Activated CD8-positive, alpha-beta memory T cell treated with anti-CD3 and anti-CD28 coated beads for 24 hours (primary cell): ENCODE measurements around the gene BRD3OS.
"Not testable (repeated sequence)": the region's sequence is repeated elsewhere in the genome, so short reads cannot be mapped to it uniquely, and the experiment has no call there.

Source experiments
- DNase-seq: peaks from one replicate; pipeline ENCODE4 v3.0.0-alpha.2; 2020

Gene BRD3OS

GRCh38 chr9:134024828-134025605 lies at the start of gene BRD3OS:
BRD3OS (plus strand) TSS chr9:134025481; CDS start chr9:134026748, 1,267 bp downstream.
- DNase-seq = peak; percentile 91

GRCh38 chr9:133975511-133975910 lies 49.8 kb upstream of the BRD3OS start:
- no peak for DNase-seq

DNA sequence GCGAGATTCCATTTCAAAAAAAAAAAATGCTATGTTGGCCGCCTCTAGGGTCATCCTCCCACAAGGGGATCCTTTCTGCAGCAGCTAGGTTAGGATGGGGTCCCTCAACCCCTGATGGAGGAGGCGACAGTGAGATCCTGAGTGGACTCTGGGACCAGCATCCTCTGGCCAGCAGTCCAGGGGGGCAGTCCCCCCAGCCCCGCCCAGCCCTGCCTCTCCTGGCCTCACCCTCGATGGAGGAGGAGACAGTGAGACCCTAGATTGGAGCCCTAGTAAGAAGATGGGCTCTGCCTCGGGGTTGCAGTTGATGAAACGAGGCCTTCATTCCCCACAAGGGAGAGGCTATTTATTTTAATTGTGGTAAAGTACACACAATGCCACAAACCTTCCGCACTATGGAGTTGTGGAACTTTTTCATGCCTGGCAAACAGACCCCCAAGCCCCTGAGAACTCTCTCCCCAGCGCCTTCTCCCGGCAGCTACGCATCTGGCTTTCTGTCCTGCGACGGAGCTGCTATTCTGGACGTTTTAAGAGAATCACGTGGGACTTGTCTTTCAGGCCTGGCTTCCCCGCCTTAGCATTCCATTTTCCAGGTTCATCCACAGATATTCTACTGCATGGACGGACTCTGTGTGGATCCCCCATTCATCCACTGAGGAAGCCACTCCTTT lies 49.0 kb upstream of the BRD3OS start:
- DNase-seq = no peak

DNA sequence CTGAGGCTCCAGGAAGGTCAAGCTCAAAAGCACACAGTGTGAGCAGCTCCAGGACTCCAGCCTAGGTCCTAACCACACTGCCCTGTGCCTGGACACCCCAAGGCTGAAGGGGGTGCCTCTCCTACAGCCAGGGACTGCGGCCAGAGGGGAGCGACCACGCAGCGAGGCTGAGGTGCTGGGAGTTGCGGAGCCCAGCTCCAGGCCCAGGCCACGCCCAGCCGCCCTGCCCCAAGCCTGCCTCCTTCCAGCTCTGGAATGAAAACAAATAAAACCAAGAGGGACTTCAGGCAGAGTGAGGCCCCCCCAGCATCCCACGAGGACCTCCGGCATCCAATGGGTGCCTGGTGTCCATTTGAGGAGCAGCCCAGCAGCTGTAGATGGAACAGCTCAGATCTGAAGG lies 48.4 kb upstream of the BRD3OS start:
- no peak for DNase-seq

GRCh38 chr9:133977421-133978201 lies 47.7 kb upstream of the BRD3OS start:
- no peak for DNase-seq

DNA sequence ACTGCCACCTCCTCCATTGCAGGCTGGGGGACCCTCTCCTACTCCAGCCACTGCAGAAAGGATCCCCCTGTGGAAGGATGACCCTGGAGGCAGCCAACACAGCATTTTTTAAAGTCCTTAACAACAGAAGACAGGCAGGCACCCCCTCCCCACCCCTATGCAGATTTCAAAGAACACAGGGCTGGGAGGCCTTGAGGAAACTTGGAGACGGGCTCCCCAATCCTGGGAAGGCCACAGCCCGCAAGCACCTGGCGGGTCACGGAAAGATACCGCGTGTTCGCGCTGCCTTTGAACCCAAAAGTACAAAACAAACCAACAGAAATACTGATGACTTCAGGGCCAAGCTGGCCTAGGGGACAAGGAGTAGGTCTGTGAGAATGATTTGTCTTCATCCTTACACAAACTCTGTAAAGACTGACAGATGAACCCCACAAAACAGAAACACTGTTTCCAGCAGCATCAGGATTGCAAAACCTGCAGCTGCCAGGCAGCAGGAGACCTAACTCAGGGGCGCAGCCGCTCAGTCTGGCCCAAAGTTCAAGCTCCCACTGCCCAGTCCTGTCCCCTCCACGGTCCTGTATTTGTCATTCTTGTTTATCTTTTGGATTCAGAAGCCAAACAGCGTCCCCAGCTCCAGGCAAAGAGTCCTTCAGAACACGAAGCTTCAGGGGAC lies 46.9 kb upstream of the BRD3OS start:
- DNase-seq = no peak

GRCh38 chr9:133978899-133979272 lies 46.4 kb upstream of the BRD3OS start:
- no peak for DNase-seq

DNA sequence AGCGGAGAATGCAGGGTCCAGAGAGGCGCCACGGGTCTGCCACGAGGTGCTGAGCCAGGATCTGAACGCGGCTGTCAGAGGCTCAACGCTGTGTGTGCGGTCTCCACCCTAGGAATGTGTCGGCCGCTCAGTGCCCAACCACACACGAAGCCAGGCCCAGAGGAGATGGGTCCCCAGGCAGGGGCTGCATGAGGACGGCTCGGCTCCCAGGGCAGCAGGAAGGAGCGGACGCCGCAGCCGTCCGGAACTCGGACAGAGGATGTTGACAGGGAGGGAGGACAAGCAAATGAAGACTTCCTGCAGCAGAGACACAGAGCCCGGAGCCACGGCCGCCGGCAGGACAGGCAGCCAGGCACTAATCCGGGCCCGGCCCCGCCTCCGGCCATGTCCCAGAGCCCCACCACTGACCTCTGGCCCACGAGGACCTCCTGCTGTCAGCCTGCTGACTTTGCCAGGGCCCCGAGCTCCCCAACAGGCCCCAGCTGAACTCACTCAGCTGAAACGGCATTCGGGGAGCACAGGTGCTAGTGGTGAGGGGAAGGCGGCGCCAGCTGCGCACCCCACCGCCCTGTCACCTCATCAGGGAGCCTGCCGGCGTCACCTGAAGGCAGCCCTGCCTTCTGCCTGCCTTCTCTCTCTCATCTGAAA lies 45.9 kb upstream of the BRD3OS start:
- DNase-seq = no peak

GRCh38 chr9:133979921-133980863 lies 45.1 kb upstream of the BRD3OS start:
- DNase-seq = no peak

DNA sequence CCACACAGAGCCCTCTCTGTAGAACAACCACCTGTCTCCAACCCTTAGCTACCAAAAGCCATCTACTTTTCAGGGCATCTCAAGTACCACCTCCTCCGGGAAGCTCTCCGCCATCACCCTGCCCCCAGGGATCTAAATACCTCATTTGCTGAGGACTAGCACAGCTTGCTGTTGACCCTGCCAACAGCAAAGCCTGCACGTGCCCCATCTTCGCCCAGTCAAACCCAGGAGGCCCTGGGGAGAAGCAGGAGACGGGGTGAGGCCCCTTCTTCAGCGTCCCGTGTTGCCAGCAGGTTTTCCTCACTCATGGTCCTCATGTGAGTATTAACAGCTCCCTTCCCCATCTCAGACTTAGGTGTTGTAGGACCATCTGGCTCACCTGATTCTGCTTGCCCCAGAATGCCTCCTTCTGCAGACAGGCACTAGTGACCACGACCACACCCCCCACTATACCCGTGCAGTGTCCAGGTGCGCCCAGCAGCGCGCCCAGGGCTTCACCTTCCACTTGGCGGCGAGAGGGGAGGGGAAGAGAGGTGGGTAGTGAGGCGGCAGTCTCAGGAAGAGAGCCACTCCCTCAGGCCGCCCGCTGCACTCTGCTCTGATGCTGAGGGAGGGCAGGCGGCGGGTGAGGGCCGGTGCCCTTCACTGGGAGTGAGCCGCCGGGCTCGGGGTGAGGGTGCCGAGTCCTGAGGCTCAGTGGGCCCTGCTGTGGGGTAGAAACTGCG lies 44.3 kb upstream of the BRD3OS start:
- no peak for DNase-seq

DNA sequence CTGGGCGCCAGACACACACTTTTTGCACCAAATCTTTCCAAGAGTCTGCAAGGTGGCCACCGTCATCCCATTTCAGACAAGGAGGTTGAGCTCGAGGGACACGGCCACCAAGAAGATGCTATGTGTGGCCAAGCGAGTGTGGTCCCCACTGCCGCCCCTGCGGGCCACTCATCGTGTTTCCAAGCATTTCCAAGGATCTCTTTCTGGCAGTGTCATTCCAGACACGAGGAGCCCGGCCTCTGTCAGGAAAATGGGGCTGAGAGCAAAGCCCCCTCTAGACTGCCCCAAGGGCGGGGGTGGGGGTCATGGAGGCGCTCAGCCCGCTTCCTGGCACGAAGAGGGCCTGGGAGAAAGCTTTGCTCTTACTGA lies 43.7 kb upstream of the BRD3OS start:
- DNase-seq = no peak

DNA sequence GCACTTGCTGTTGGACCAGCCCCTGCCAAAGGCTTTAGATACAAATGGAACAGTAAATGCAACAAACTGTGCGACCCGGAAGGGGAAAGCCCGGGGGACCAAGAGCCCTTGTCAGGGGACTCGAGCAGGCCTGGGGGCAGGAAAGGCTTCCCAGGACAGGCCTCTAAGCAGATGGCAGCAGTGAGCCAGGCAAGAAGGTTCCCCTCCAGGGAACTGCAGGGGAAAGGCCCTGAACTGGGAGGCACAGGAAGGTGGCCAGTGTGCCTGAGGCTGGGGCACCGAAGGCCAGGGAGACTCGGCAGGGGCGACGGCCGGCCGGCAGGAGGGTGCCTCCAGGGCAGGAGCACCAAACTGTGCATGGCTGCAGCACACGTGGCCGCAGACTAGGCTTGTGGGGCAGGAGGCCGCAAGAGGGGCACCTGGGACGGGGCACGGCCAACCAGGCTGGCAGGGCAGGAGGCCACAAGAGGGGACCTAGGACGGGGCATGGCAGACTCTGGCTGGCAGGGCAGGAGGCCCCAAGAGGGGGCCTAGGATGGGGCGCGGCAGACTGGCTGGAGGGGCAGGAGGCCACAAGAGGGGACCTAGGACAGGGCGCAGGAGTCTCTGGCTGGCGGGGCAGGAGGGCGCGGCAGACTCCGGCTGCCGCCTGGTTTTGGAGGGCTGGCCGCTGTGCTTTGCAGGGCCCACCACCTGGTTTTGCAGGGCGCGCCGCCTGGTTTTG lies 43.2 kb upstream of the BRD3OS start:
- DNase-seq = no peak

GRCh38 chr9:133982971-133983720 lies 42.1 kb upstream of the BRD3OS start:
- DNase-seq = no peak

DNA sequence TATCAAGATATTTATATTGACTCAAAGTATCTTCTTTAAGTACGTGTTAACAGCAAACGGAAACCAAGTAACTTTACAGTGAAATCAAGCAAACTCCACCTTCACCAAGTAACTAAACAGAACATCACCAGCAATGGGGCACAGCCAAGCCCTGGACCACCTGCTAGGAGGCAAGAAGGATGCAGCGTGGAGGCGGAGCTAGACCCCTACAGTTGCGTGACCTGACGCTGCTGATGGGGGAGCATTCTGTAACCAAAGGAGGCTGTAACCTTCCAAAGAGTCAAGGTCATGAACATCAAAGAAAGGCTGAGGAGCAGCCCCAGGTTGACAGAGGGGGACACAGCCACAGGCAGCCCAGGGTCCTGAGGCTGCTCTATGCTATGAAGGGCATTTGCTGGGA lies 39.2 kb upstream of the BRD3OS start:
- DNase-seq = no peak

GRCh38 chr9:133986774-133987445 lies 38.4 kb upstream of the BRD3OS start:
- no peak for DNase-seq

GRCh38 chr9:133987446-133987788 lies 37.9 kb upstream of the BRD3OS start:
- DNase-seq = no peak

GRCh38 chr9:133987946-133988665 lies 37.2 kb upstream of the BRD3OS start:
- no peak for DNase-seq

GRCh38 chr9:133988771-133989170 lies 36.5 kb upstream of the BRD3OS start:
- not testable (repeated sequence) for DNase-seq
